AG09309 (cell line): ENCODE measurements around the gene PTPN14.
"Not testable (repeated sequence)": the region's sequence is repeated elsewhere in the genome, so short reads cannot be mapped to it uniquely, and the experiment has no call there.

ENCODE experiments used
- DNase-seq: peaks from one replicate; pipeline ENCODE4 v3.0.0-alpha.2; 2010; ENCODE audit warnings: low read depth
- H3K4me3 ChIP-seq: 2 replicates; pipeline ENCODE4 v1.5.1; 2011; ENCODE audit warnings: mild to moderate bottlenecking, low read depth, low read length, moderate library complexity; ENCODE audit not compliant: control insufficient read depth
- CTCF ChIP-seq: IDR thresholded peaks from 2 replicates; pipeline ENCODE4 v1.5.1; 2011; ENCODE audit warnings: mild to moderate bottlenecking, low read depth, low read length, inconsistent platforms; ENCODE audit not compliant: insufficient read depth, control insufficient read depth; ENCODE audit errors: missing control alignments

PTPN14 gene

GRCh38 chr1:214396330-214396729 lies 155.1 kb downstream of the PTPN14 start:
- DNase-seq: no peak
- H3K4me3 ChIP-seq: no peak overlapping the region
- TF ChIP-seq CTCF: no peak

GRCh38 chr1:214394569-214394968 lies 156.8 kb downstream of the PTPN14 start:
- DNase-seq: peak; percentile 61
- not testable (repeated sequence) for H3K4me3 ChIP-seq

- TF ChIP-seq CTCF: no peak
- H3K4me3 ChIP-seq: no peak overlapping the region
- no peak for DNase-seq
Observed at GRCh38 chr1:214393086-214393485, 158.3 kb downstream of the PTPN14 start.

GRCh38 chr1:214391873-214392645 lies 159.3 kb downstream of the PTPN14 start:
- no peak for DNase-seq
- no peak overlapping the region for H3K4me3 ChIP-seq

GRCh38 chr1:214389734-214390133 lies 161.7 kb downstream of the PTPN14 start:
- DNase-seq: no peak
- TF ChIP-seq CTCF: no peak
- H3K4me3 ChIP-seq: no peak overlapping the region

More at GRCh38 chr1:214391873-214392645, 159.3 kb downstream of the PTPN14 start:
- no peak for TF ChIP-seq CTCF

- no peak for DNase-seq
- no peak for TF ChIP-seq CTCF
- H3K4me3 ChIP-seq: no peak overlapping the region
Observed at GRCh38 chr1:214386747-214387146, 164.7 kb downstream of the PTPN14 start.

- no peak for DNase-seq
- no peak overlapping the region for H3K4me3 ChIP-seq
- TF ChIP-seq CTCF: no peak
Observed at GRCh38 chr1:214386333-214386732, 165.1 kb downstream of the PTPN14 start.
